Measurements from ENCODE around the gene ADARB2.

ADARB2 gene

GRCh38 chr10:1295756-1296480 is 441.4 kb downstream of the ADARB2 start:
- no peak for DNase-seq

- no peak for DNase-seq
These were observed 442.6 kb downstream of the ADARB2 start for GRCh38 chr10:1294748-1295147.

GRCh38 chr10:1293636-1294435 is 443.5 kb downstream of the ADARB2 start:
- DNase-seq, result no peak

GRCh38 chr10:1293157-1293556 is 444.2 kb downstream of the ADARB2 start:
- no peak for DNase-seq

- no peak for DNase-seq
These were observed 444.7 kb downstream of the ADARB2 start for GRCh38 chr10:1292611-1293031.

- DNase-seq, result no peak
These were observed 445.9 kb downstream of the ADARB2 start for GRCh38 chr10:1291178-1292090.

- DNase-seq, result no peak
These were observed 447.3 kb downstream of the ADARB2 start for GRCh38 chr10:1290071-1290471.

GRCh38 chr10:1289591-1289990 is 447.7 kb downstream of the ADARB2 start:
- DNase-seq, result no peak

- peak; percentile 39 for DNase-seq
These were observed 449.3 kb downstream of the ADARB2 start for GRCh38 chr10:1287971-1288401.

GRCh38 chr10:1287487-1287886 is 449.8 kb downstream of the ADARB2 start:
- DNase-seq, result no peak

- DNase-seq, result no peak
These were observed 453.2 kb downstream of the ADARB2 start for GRCh38 chr10:1284076-1284475.

GRCh38 chr10:1281405-1281782 is 455.9 kb downstream of the ADARB2 start:
- DNase-seq, result no peak

GRCh38 chr10:1280466-1281404 is 456.6 kb downstream of the ADARB2 start:
- no peak for DNase-seq

GRCh38 chr10:1278306-1278705 is 459.0 kb downstream of the ADARB2 start:
- DNase-seq, result no peak

- DNase-seq, result no peak
These were observed 462.4 kb downstream of the ADARB2 start for GRCh38 chr10:1274701-1275544.

- no peak for DNase-seq
These were observed 463.1 kb downstream of the ADARB2 start for GRCh38 chr10:1274111-1274661.

- no peak for DNase-seq
These were observed 463.8 kb downstream of the ADARB2 start for GRCh38 chr10:1273372-1274105.

- no peak for DNase-seq
These were observed 464.6 kb downstream of the ADARB2 start for GRCh38 chr10:1272777-1273161.

GRCh38 chr10:1272079-1272776 is 465.1 kb downstream of the ADARB2 start:
- DNase-seq, result peak; percentile 44
